NCI-H748 (cell line): ENCODE results near the gene RAB15.
A peak's percentile ranks its signal among the peaks of the same experiment; 100 is the strongest.

ENCODE experiments used
- DNase-seq: peaks from one replicate; lab custom pipeline; 2025; ENCODE audit not compliant: unreplicated experiment; lab: John Stamatoyannopoulos, UW

RAB15 gene

GRCh38 chr14:64914237-64915028, 57.7 kb downstream of the RAB15 start, which contains the start of gene CHURC1:
TSS of gene CHURC1 (plus strand) at chr14:64914455. CDS start at chr14:64914496, 41 bp downstream.
- DNase-seq: peak; percentile 99

- peak; percentile 44 for DNase-seq
Observed at GRCh38 chr14:64913477-64913876, 58.7 kb downstream of the RAB15 start.

GRCh38 chr14:64912261-64912660, 59.9 kb downstream of the RAB15 start:
- no peak for DNase-seq

GRCh38 chr14:64910847-64911495, 61.2 kb downstream of the RAB15 start:
- peak; percentile 32 for DNase-seq

GRCh38 chr14:64906022-64906421, 66.1 kb downstream of the RAB15 start:
- DNase-seq: no peak

- DNase-seq: no peak
Observed at GRCh38 chr14:64899958-64900357, 72.2 kb downstream of the RAB15 start.
